Psoas muscle (tissue), 8 donors: ENCODE data around the gene PHGDH. TPM values are rescaled to one million over a fixed set of nuclear protein-coding genes. Genes with fewer than 3 reads are reported as not detected.

Experiments used
- ATAC-seq, 4 donors: fragments of 200-7000 bp; cut with Tn5 transposase; one replicate each; pipeline ENCODE4 v1.9.1; 2020; ENCODE audit warnings: moderate library complexity in 3 of 4, mild to moderate bottlenecking in 2 of 4
- DNase-seq, 2 donors: peaks; one replicate each; pipeline ENCODE4 v3.0.0-alpha.2; 2020
- H3K27ac ChIP-seq: fragments of 200-600 bp; one replicate; pipeline ENCODE4 v1.8.0; 2022
- H3K27me3 ChIP-seq, 3 donors: fragments of 200-600 bp in 1 of 3; one replicate each; pipeline versions ENCODE4 v1.6.1 to v1.8.0; 2013 to 2022; ENCODE audit warnings: low read length in 2 of 3, mild to moderate bottlenecking in 2 of 3, moderate library complexity in 1 of 3; ENCODE audit not compliant: insufficient read depth in 3 of 3
- H3K36me3 ChIP-seq, 2 donors: fragments of 200-600 bp in 1 of 2; one replicate each; pipeline versions ENCODE4 v1.6.1 to v1.8.0; 2013 to 2022; ENCODE audit warnings: low read depth in 1 of 2, mild to moderate bottlenecking in 1 of 2, moderate library complexity in 1 of 2; ENCODE audit not compliant: insufficient read depth in 1 of 2
- H3K4me1 ChIP-seq: fragments of 200-600 bp; one replicate; pipeline ENCODE4 v1.8.0; 2022
- H3K4me3 ChIP-seq: fragments of 200-600 bp; one replicate; pipeline ENCODE4 v1.8.0; 2022; ENCODE audit warnings: mild to moderate bottlenecking
- H3K9me3 ChIP-seq: fragments of 200-600 bp; one replicate; pipeline ENCODE4 v1.8.0; 2022
- WGBS, 3 donors: extraction: QIAGEN DNeasy Blood & Tissue Kit; methylation state at CpG; one replicate each; pipeline versions ENCODE4 v1.1.6 to v1.1.7; 2013; 5-methylcytosine and 5-hydroxymethylcytosine counted together
- intact Hi-C, 2 donors: fragments of 100-400 bp; cut with DNase I; formaldehyde crosslinking; loops; one replicate each; pipeline versions ENCODE4 v1.11.0 to v1.14.2; 2022
- polyA plus RNA-seq, 3 donors: library from polyadenylated mRNA; stranded (reverse); fragments of 200-250 nt; gene quantifications; one replicate each; pipeline ENCODE4 v1.2.3, GENCODE V29; 2013
- total RNA-seq, 4 donors: library from RNA; stranded (reverse); fragmentation: NEBNext Ultra II Directional in 2 of 4; extraction: Animal tissue kit (Norgen Biotek cat#: 25700) in 2 of 4; gene quantifications; one replicate each; pipeline versions ENCODE4 v1.2.1 to v1.2.4, GENCODE V29; 2021 to 2023
- TF ChIP-seq, protein P1 (sequence below): fragments of 200-600 bp; IDR thresholded peaks from one replicate; pipeline ENCODE4 v1.8.0; 2022; ENCODE audit warnings: antibody characterized with exemption
- donor health status: healthy with polysubstance abuse.
- donor health status: DM: no; HTN: no; CAD: no; lungs with moderate emphysema.
- donor health status: Bipolar disorder and iron deficiency.
- donor health status: healthy.
- donor health status: DM: yes; HTN: yes; CAD: no.
- donor health status: DM: no; HTN: no; CAD: no.
- donor health status: DM: no; HTN: no; CAD: no.
- donor health status: DM: yes; HTN: yes; CAD: no.

The PHGDH gene
- total and polyA plus RNA-seq, 7 donors = 1.3 to 5.1 (median 2.7) TPM

- ATAC-seq = no peak
These were observed 67.3 kb downstream of the PHGDH start for GRCh38 chr1:119778886-119779560.

GRCh38 chr1:119779869-119780356, 68.2 kb downstream of the PHGDH start:
- TF ChIP-seq, protein P1, sequence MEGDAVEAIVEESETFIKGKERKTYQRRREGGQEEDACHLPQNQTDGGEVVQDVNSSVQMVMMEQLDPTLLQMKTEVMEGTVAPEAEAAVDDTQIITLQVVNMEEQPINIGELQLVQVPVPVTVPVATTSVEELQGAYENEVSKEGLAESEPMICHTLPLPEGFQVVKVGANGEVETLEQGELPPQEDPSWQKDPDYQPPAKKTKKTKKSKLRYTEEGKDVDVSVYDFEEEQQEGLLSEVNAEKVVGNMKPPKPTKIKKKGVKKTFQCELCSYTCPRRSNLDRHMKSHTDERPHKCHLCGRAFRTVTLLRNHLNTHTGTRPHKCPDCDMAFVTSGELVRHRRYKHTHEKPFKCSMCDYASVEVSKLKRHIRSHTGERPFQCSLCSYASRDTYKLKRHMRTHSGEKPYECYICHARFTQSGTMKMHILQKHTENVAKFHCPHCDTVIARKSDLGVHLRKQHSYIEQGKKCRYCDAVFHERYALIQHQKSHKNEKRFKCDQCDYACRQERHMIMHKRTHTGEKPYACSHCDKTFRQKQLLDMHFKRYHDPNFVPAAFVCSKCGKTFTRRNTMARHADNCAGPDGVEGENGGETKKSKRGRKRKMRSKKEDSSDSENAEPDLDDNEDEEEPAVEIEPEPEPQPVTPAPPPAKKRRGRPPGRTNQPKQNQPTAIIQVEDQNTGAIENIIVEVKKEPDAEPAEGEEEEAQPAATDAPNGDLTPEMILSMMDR = no peak
- no peaks in the 10 kb centered on the region for H3K27me3 ChIP-seq
- H3K27ac ChIP-seq = no peak overlapping the region
- ATAC-seq = peak in 2 of 4 donors; percentile 33 to 38
- WGBS, 3 donors = 6 to 11% (median 8%) methylated on average over 5 of the region's 5 CpGs
- H3K36me3 ChIP-seq = no peaks in the 10 kb centered on the region
- H3K4me3 ChIP-seq = peak overlapping the region; percentile 25
- DNase-seq = no peak
- intact Hi-C loops = no loop called here
- H3K4me1 ChIP-seq = no peaks in the 10 kb centered on the region
- H3K9me3 ChIP-seq = no peaks in the 10 kb centered on the region

More at GRCh38 chr1:119778886-119779560, 67.3 kb downstream of the PHGDH start:
- intact Hi-C loops = no loop called here
- Histone ChIP-seq H3K9me3 (no peaks in the 10 kb centered on the region), H3K4me3 (no peak overlapping the region), H3K36me3 (no peaks in the 10 kb centered on the region), H3K27ac (no peak overlapping the region), H3K27me3 (no peaks in the 10 kb centered on the region), H3K4me1 (peaks cover under 1% of the 10 kb centered on the region)
- 87 to 93% (median 92%) methylated on average over 10 to 13 of the region's 13 CpGs for WGBS, 3 donors
- DNase-seq = no peak
- TF ChIP-seq, protein P1 = no peak

DNA sequence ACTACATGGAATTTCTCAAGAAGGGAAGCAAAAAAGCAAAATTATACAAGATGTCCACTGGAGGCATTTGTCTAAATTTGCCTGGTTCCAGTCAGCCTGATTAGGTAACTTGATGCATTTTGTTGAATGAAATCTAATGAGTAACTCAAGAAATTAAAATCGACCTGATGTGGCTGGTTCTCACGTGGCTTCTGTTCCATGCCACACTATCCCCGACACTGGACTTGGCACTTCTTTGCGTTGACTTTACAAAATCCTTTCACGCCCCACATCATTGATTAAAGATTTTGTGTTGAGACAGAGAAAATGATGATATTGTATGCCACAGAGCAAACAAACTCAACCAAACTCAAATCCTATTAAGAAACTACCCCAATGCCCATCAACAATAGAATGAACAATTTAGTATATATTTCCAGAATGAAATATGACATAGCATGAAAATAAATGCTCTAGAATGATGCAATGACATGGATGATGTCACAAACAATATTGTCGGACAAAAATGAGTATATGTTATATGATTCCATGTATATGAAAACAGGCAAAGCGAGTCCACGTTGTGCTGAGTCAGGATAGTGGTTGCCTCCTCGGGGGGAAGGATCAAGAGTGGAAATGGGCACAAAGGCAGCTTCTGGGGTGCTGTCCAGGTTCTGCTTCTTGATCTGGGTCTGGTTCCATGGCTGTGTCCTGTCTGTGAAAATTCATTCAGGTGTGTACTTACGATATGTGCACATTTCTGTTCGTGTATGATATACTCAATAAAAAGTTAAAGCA, 69.9 kb downstream of the PHGDH start:
- Histone ChIP-seq H3K9me3 (no peaks in the 10 kb centered on the region), H3K4me1 (no peaks in the 10 kb centered on the region), H3K27ac (no peak overlapping the region), H3K36me3 (no peaks in the 10 kb centered on the region), H3K27me3 (no peaks in the 10 kb centered on the region), H3K4me3 (no peak overlapping the region)
- ATAC-seq = no peak
- intact Hi-C loops = no loop called here
- WGBS, 3 donors = 85 to 93% (median 85%) methylated on average over 11 of the region's 11 CpGs
- TF ChIP-seq, protein P1 = no peak
- DNase-seq = no peak

GRCh38 chr1:119782631-119783325, 71.0 kb downstream of the PHGDH start:
- Histone ChIP-seq H3K27me3 (no peaks in the 10 kb centered on the region), H3K4me3 (no peak overlapping the region), H3K9me3 (no peaks in the 10 kb centered on the region), H3K27ac (no peak overlapping the region), H3K4me1 (no peaks in the 10 kb centered on the region), H3K36me3 (no peaks in the 10 kb centered on the region)
- DNase-seq (no peak), ATAC-seq (no peak)
- TF ChIP-seq, protein P1 = no peak
- intact Hi-C loops = no loop called here
- WGBS, 3 donors = 81 to 87% (median 82%) methylated on average over 7 of the region's 7 CpGs
